Measurements from ENCODE around the gene GPD2.

The GPD2 gene

GRCh38 chr2:156436497-156437085 is 412 bp downstream of the GPD2 start:
- peak; percentile 8 for DNase-seq (ENCODE audit: low read depth)

- DNase-seq (ENCODE audit: low read depth), result no peak
These were observed 1.2 kb downstream of the GPD2 start for GRCh38 chr2:156437272-156437930.

- DNase-seq (ENCODE audit: low read depth), result no peak
These were observed 1.8 kb downstream of the GPD2 start for GRCh38 chr2:156437931-156438410.

- no peak for DNase-seq (ENCODE audit: low read depth)
These were observed 6.9 kb downstream of the GPD2 start for GRCh38 chr2:156443089-156443488.

- DNase-seq (ENCODE audit: low read depth), result no peak
These were observed 9.4 kb downstream of the GPD2 start for GRCh38 chr2:156445296-156446220.

GRCh38 chr2:156447761-156448160 is 11.6 kb downstream of the GPD2 start:
- no peak for DNase-seq (ENCODE audit: low read depth)

GRCh38 chr2:156448766-156449165 is 12.6 kb downstream of the GPD2 start:
- DNase-seq (ENCODE audit: low read depth), result no peak

GRCh38 chr2:156452971-156453370 is 16.8 kb downstream of the GPD2 start:
- DNase-seq (ENCODE audit: low read depth), result no peak

- DNase-seq (ENCODE audit: low read depth), result no peak
These were observed 19.3 kb downstream of the GPD2 start for GRCh38 chr2:156455361-156455975.

- no peak for DNase-seq (ENCODE audit: low read depth)
These were observed 20.4 kb downstream of the GPD2 start for GRCh38 chr2:156456616-156457015.

GRCh38 chr2:156457523-156458517 is 21.6 kb downstream of the GPD2 start:
- no peak for DNase-seq (ENCODE audit: low read depth)

GRCh38 chr2:156459720-156460119 is 23.5 kb downstream of the GPD2 start:
- no peak for DNase-seq (ENCODE audit: low read depth)

- DNase-seq (ENCODE audit: low read depth), result no peak
These were observed 27.9 kb downstream of the GPD2 start for GRCh38 chr2:156464106-156464505.

- no peak for DNase-seq (ENCODE audit: low read depth)
These were observed 29.4 kb downstream of the GPD2 start for GRCh38 chr2:156465573-156465972.

- DNase-seq (ENCODE audit: low read depth), result no peak
These were observed 30.7 kb downstream of the GPD2 start for GRCh38 chr2:156466739-156467405.

GRCh38 chr2:156470975-156471583 is 34.9 kb downstream of the GPD2 start:
- no peak for DNase-seq (ENCODE audit: low read depth)

GRCh38 chr2:156471762-156472161 is 35.6 kb downstream of the GPD2 start:
- DNase-seq (ENCODE audit: low read depth), result no peak

- no peak for DNase-seq (ENCODE audit: low read depth)
These were observed 36.5 kb downstream of the GPD2 start for GRCh38 chr2:156472686-156473085.

GRCh38 chr2:156473445-156473844 is 37.3 kb downstream of the GPD2 start:
- no peak for DNase-seq (ENCODE audit: low read depth)

GRCh38 chr2:156474401-156474800 is 38.2 kb downstream of the GPD2 start:
- no peak for DNase-seq (ENCODE audit: low read depth)

All from stimulated activated CD8-positive, alpha-beta memory T cell treated with anti-CD3 and anti-CD28 coated beads, Interleukin-12 subunit alpha, Interleukin-12 subunit beta, amount 100 ng/mL, for 1 hour (primary cell).